ENCODE measurements around the gene PPP2CA. TPM values are rescaled to one million over a fixed set of nuclear protein-coding genes. Genes with fewer than 3 reads are reported as not detected.
A peak's percentile ranks its signal among the peaks of the same experiment; 100 is the strongest.

The PPP2CA gene
- total and polyA plus RNA-seq, 2 of the 13 experiments (the other 11 are each of a cell fraction or from before 2014, with no cell fraction given), result 82.4 to 171 TPM

DNA sequence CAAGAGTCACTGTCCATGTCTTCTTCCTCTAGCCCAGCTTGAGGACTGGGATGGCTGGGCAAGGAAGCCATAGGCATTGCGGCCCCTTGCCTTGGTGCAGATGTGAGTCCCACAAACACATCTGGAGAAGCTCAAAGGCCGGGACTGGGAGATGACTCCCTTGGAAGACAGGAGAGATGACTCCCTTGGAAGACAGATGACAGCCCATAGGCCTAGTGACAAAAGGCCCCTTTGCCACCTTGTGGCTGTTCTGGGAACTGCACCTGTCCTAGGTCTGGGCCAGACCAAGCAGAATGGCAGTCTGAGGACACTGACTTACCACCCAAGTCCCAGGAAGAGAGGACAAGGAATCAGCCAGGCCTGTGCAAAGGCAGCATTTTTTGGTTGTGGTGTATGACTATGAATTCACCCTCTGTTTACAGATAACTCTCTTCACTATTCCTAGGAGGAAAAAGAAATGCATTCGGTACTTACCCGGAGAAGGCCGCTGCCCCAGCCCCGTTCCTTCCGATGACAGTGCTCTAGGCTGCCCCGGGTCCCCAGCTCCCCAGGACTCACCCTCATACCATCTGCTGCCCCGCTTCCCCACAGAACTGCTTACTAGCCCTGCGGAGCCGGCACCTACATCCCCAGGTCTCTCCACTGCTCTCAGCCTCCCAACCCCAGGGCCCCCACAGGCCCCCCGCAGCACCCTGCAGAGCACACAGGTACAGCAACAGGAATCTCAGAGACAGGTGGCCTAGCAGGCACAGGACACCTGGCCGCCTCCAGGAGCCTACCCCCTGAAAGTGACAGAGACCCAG, 79.9 kb downstream of the PPP2CA start (continued):
- TF ChIP-seq NR2F1 (CRISPR knock-in tag; IDR thresholded peaks at IDR 0.05) (no peak), MBD4 (IDR thresholded peaks at IDR 0.05; ENCODE audit: borderline replicate concordance, low read length) (no peak), RORA (CRISPR knock-in tag; IDR thresholded peaks at IDR 0.05) (no peak), ZSCAN22 (CRISPR knock-in tag; IDR thresholded peaks at IDR 0.05) (no peak), ZNF329 (CRISPR knock-in tag; IDR thresholded peaks at IDR 0.05; ENCODE audit: low read depth) (no peak), BORCS8-MEF2B (CRISPR knock-in tag; IDR thresholded peaks at IDR 0.05) (no peak), ZFP36L1 (CRISPR knock-in tag; IDR thresholded peaks at IDR 0.05) (no peak), DNMT3B (CRISPR knock-in tag; conservative IDR thresholded peaks at IDR 0.05) (no peak), RARA (CRISPR knock-in tag; IDR thresholded peaks at IDR 0.05) (0 out of 2 replicates have a peak, but pooled peaks have one; percentile 9), HNF4G (IDR thresholded peaks at IDR 0.05; ENCODE audit: borderline replicate concordance, low read depth, low read length) (no peak), HNF4G (CRISPR knock-in tag; IDR thresholded peaks at IDR 0.05; ENCODE audit: borderline replicate concordance, low read depth) (no peak), NCOR1 (IDR thresholded peaks at IDR 0.05; ENCODE audit: borderline replicate concordance, low read length) (no peak), TEAD3 (CRISPR knock-in tag; optimal IDR thresholded peaks at IDR 0.05; ENCODE audit: borderline replicate concordance) (peak; percentile 22), NR3C1 (CRISPR knock-in tag; IDR thresholded peaks at IDR 0.05) (no peak), CBX5 (CRISPR knock-in tag; IDR thresholded peaks at IDR 0.05; ENCODE audit: borderline replicate concordance) (peak; percentile 85; the same call in 1 of the 2 replicates), MLLT10 (CRISPR knock-in tag; IDR thresholded peaks at IDR 0.05) (no peak), ZBTB8A (CRISPR knock-in tag; IDR thresholded peaks at IDR 0.05; ENCODE audit: borderline replicate concordance, low read depth) (no peak)
- TF ChIP-seq, protein P1, sequence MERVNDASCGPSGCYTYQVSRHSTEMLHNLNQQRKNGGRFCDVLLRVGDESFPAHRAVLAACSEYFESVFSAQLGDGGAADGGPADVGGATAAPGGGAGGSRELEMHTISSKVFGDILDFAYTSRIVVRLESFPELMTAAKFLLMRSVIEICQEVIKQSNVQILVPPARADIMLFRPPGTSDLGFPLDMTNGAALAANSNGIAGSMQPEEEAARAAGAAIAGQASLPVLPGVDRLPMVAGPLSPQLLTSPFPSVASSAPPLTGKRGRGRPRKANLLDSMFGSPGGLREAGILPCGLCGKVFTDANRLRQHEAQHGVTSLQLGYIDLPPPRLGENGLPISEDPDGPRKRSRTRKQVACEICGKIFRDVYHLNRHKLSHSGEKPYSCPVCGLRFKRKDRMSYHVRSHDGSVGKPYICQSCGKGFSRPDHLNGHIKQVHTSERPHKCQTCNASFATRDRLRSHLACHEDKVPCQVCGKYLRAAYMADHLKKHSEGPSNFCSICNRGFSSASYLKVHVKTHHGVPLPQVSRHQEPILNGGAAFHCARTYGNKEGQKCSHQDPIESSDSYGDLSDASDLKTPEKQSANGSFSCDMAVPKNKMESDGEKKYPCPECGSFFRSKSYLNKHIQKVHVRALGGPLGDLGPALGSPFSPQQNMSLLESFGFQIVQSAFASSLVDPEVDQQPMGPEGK (CRISPR knock-in tag; IDR thresholded peaks at IDR 0.05), result peak; percentile 45; the same call in 1 of the 2 replicates
- TF ChIP-seq, protein P2, sequence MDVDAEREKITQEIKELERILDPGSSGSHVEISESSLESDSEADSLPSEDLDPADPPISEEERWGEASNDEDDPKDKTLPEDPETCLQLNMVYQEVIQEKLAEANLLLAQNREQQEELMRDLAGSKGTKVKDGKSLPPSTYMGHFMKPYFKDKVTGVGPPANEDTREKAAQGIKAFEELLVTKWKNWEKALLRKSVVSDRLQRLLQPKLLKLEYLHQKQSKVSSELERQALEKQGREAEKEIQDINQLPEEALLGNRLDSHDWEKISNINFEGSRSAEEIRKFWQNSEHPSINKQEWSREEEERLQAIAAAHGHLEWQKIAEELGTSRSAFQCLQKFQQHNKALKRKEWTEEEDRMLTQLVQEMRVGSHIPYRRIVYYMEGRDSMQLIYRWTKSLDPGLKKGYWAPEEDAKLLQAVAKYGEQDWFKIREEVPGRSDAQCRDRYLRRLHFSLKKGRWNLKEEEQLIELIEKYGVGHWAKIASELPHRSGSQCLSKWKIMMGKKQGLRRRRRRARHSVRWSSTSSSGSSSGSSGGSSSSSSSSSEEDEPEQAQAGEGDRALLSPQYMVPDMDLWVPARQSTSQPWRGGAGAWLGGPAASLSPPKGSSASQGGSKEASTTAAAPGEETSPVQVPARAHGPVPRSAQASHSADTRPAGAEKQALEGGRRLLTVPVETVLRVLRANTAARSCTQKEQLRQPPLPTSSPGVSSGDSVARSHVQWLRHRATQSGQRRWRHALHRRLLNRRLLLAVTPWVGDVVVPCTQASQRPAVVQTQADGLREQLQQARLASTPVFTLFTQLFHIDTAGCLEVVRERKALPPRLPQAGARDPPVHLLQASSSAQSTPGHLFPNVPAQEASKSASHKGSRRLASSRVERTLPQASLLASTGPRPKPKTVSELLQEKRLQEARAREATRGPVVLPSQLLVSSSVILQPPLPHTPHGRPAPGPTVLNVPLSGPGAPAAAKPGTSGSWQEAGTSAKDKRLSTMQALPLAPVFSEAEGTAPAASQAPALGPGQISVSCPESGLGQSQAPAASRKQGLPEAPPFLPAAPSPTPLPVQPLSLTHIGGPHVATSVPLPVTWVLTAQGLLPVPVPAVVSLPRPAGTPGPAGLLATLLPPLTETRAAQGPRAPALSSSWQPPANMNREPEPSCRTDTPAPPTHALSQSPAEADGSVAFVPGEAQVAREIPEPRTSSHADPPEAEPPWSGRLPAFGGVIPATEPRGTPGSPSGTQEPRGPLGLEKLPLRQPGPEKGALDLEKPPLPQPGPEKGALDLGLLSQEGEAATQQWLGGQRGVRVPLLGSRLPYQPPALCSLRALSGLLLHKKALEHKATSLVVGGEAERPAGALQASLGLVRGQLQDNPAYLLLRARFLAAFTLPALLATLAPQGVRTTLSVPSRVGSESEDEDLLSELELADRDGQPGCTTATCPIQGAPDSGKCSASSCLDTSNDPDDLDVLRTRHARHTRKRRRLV (CRISPR knock-in tag; IDR thresholded peaks at IDR 0.05), result no peak
- TF ChIP-seq, protein P3, sequence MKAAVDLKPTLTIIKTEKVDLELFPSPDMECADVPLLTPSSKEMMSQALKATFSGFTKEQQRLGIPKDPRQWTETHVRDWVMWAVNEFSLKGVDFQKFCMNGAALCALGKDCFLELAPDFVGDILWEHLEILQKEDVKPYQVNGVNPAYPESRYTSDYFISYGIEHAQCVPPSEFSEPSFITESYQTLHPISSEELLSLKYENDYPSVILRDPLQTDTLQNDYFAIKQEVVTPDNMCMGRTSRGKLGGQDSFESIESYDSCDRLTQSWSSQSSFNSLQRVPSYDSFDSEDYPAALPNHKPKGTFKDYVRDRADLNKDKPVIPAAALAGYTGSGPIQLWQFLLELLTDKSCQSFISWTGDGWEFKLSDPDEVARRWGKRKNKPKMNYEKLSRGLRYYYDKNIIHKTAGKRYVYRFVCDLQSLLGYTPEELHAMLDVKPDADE (CRISPR knock-in tag; IDR thresholded peaks at IDR 0.05), result no peak
- TF ChIP-seq, protein P4, sequence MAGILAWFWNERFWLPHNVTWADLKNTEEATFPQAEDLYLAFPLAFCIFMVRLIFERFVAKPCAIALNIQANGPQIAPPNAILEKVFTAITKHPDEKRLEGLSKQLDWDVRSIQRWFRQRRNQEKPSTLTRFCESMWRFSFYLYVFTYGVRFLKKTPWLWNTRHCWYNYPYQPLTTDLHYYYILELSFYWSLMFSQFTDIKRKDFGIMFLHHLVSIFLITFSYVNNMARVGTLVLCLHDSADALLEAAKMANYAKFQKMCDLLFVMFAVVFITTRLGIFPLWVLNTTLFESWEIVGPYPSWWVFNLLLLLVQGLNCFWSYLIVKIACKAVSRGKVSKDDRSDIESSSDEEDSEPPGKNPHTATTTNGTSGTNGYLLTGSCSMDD (CRISPR knock-in tag; IDR thresholded peaks at IDR 0.05), result no peak

All from HepG2 (cell line).